Activated CD4-positive, alpha-beta T cell treated with anti-CD3 and anti-CD28 coated beads, Interleukin-2, amount 50 U/mL, for 16 hours (primary cell): ENCODE data around the gene SOX10.

Source experiments
- DNase-seq: peaks from one replicate; pipeline ENCODE4 v3.0.0-alpha.2; 2020

SOX10 gene

DNA sequence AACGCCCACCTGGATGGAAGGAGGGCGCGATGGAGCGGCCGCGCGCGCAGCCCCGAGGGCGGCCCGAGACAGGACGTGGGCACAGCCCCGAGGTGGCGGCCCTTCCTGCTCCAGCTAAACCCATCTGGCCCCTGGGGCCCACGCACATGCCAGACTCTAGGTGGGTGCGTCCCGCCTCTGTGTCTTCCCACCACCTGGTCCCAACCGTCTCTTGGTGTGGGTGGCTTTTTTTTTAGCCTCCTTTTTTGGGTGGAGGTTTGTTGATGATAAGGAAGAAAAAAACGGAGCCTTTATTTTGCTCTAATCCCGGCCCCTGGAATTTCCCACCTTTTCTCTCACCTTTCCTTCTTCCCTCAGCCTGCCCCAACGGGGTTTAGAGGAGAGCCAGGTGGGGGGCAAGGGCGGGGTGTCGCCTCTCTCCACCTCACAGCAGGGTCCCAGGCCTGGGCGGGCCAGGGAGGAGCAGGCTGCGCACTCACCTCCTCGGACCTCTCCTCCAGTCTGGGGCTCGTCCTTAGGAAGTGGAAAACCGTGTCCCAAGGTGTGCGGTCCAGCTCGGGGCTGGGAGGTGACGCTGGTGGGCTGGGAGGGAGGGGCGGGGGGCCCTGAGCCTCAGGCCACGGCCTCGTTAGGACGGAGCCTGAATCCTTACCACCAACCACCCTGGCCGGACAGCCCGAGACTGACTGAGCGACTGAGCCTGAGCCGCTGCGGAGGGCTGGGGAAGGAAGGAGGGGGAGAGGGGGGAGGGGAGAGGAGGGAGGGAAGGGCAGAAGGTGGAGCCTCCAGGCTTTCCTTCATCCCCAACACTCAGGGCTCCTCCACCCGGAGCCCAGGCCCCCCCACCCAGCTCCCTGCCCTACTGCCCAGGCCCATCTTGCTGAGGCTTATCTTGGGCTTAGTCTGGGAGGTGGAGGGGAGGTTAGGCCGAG is at the start of gene SOX10:
Gene SOX10, minus strand, starts transcription at position 696 of the 932 bp plus-strand sequence. CDS start 771 bp downstream, outside the sequence.
- no peak for DNase-seq

DNA sequence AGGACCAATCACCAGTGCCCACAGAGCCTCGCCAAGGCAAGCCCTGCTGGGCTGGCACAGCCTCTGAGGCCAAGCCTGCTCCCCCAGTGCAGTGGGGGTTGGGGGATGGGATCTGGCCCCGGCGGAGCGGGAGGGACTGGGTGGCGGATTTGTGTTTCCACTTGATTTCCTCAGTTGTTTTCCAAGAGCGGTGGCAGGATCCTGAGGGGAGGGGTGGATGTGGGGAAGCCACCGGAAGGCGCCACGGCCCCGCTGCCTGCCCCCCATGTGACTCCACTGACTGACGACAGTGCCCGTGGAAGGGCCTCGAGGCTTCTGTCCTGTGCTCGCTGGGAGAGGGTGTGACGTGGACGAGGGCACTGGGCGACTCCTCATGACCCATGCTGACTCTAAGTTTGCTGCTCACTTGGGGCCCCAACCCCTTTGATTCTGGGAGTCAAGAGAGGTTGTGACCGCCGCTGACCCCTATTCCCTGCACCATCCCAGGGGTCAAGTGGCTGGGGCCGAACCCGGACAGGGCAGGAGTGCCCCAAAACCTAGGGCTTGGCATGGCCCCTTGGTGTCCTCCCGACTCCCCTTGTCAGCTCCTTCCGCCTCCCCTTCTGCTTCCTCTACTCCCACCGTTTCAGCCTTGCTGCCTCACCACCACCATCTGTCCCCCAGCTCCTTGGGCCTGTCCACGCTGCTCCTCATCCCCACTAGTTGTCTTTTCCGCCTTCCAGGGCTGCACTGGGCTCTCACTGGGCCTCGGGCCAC is 49.3 kb upstream of the SOX10 start:
- no peak for DNase-seq

DNA sequence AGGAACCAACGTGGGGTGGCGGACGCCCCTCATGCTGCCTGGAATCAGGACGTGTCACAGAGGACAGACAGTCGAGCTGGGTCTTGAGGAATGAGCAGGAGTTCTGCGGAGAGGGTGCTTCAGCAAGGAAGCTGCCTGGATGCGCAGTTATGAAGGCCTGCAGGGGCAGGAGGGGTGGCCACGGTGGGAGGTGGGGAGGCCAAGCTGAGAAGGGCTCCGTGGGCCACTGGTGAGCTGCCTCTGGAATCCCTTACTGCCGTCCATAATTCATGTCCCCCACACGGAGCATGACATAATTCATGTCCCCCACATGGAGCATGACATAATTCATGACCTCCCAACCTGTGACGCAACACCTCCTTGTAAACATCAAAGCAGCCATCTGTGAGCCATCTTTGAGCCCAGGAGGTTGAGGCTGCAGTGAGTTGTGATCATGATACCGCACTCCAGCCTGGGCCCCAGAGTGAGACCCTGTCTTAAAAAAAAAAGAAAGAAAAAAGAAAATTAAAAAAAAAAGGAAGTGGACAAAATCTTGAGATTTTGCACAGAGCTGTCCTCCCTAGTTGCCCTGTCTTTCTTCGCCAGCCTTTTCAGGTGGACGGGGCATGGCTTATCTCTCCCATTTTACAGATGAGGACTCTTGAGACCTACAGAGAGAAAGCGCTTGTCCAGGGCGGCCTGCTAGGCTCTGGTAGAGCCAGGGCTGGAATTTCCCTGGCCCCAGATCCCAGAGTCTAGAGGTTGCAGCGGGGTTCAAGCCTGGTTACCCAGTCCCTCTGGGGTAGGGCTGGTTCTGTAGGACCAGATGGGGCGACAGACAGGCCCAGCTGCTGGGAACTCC is 48.5 kb upstream of the SOX10 start:
- no peak for DNase-seq

DNA sequence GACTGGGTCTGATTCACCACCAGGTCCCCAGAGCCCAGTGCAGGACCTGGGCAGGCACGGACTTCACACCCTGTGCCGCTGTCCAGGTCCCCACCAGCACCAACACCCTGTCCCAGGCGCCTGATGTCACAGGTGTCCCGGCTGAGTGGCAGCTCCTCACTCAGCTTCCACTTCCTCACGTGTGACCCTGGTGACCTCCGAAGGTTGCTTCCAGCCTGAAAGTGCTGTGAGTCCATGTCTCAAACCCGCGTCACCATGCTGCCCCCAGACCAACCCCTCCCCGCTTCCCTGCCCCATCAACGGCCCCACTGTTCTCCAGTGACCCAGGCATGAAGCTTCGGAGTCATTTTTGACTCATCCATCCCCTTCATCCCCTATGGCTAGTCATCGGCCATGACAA is 47.1 kb upstream of the SOX10 start:
- no peak for DNase-seq

DNA sequence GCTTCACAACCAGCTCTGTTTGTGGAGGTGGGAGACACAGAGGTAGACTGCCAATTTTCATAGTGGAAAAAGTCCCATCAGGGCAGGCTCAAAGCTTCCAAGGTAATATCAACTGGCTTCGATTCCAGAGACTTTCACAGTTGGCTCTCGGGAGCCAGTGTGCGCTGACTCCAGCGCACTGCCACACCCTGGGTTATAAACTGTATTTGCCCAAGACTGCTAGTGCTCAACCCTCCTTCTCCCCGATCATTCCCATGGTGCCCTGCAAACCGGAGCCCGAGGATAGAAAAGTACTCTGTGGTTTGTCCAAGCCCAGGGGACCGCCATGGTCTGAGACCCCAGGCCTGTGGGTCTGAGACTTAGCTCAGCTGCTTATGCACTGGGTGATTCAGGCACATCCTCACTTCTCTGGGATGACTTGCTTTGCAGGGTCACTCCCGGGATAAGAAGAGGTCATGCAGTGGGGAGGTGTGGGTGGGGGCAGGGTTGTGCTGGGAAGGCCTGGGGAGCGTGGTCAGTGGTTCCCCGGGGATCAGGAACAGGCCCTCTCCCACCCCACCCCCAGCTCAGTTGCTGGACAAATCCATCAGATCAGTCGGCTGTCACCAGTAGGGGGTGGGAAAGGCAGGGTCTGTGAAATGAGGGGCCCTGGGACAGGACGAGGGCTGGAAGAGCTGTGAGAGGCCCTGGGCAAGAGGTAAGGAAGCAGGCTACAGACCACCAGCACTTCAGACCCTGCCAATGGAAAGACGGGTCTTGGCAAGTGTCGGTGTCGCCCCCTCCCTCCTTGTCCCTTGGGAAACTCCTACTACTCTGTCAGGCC is 46.2 kb upstream of the SOX10 start:
- DNase-seq: no peak

DNA sequence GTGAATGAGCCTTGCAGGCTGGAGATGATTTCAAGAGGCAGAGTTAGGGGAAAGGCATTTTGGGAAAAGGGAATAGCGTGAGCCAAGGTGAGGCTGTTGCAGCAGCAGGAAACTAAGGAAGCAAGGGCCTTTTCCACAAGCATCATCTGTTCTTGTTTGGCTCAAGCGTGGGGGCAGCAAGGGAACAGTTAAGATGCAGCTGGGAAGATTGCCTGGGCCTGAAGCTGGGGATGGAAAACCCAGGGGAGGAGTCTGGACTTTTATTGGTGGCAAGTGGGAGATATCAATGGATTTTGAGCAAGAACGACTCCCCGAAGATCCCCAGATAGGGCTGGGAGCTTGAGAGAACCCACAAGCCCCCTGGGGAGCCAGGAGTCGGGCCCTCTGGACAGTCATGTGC is 45.5 kb upstream of the SOX10 start:
- no peak for DNase-seq

DNA sequence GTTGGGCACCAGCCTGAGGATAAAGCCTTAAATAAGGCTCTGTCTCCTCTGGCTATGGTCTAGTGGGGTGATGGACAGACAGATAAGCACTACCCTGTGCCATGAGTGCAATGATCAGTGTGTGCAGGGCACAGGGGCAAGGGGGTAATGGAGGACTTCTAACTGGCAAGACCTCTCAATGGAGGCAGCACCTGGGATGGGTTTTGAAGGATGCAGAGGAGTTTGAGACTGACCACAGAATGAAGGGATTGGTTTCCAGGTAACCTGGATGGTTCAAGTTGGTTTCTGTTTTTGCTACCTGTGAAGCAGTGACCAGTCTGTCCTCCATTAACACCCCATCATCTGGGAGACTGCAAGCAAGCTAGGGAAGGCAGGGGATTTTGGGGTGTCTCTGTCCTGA is 45.0 kb upstream of the SOX10 start:
- DNase-seq: no peak

DNA sequence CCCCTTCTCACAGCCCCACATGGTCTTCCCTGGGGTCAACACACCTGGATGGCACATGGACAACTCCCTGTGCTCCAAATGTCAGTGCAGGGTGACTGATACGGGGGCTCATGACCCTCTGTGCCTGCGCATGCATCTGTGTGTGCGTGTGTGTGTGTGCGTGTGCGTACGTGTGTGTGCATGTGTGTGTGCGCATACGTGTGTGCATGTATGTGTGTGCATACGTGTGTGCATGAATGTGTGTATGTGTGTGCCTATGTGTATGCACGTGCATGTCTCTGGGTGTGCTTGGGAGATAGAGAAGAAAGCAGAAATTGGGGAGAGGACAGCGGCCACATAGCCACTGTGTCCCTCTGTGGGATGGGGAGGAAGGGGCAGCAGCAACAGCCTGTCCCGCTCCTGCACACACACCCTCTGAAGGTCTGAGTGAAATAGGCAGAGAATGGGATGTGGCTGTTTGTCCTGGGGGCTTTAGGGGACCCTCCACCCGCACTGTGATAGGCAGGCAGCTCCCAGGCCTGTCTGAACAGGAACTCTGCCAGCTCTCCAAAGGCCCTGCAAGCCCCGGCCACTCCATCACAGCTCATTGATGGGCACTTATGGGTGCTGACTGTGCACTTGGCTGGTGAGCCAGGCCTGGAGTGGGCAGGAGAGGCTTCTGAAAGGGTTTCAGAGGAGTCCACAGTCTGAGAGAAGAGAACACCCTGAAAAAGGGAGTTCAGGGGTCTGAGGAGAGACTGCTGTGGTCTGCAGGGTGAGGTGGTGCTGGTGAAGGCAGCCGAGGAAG is 44.2 kb upstream of the SOX10 start:
- no peak for DNase-seq

DNA sequence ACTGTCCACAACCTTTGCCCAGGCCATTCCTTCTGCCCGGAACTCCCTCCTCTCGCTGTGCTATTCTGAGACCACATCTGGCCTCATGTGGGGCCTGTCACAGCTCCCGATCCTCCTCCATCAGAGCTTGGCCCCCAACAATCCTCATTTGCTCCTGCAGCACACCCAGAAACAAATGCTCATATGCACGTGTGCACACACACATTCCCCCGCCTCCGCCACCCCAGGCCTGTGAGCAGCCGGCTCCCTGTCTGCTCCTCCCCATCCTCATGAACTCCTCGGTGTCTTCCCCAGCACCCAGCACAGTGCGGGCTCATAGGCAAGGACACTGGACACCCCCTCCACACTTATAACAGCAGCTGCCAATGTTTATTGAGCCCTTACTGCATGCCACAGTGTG is 43.1 kb upstream of the SOX10 start:
- no peak for DNase-seq

DNA sequence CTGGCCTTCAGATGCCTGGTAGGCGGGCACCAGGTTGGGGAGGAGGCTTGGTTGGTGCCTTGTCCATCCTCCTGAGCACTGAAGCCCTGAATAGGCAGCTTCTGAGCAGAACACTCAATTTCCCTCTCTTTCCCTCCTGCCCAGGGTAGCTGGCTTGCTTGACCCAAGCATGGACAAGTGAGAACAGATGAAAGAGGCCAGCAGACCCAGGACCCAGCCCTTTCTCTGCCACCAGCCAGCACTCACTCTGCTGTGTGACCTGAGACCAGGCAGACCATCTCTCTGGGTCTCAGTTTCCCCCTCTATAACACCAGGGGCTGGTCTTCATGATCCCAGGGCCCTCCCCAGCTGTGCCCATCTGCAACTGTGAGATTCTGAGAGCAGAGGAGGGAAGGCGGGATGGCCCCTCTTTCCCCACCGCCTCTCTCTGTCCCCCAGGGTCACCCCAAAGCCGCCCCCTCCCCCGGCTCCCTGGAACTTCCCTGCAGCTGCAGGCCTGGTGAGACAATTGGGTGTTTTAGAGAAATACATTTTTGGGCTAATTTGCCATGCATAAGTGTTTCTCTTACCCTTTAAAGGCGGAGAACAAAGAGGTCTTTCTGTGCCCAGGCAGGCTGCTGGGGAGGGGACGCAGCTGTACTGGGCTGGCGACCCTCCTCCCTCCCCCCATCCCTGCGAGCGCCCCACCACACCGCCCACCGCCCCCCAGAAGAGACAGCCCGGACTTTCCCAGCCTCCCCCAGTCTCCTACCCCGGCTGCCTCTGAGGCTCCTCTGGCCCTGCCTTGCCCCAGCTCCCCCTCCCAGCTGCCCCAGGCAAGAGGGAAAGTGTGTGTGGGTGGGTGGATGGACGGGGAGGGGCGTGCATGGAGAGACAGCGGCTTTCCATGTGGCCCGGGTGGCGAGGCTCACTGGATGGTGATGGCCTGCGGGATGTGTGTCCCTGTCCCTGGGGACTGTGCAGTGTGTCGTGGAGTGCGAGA is 42.1 kb upstream of the SOX10 start:
- DNase-seq: no peak

DNA sequence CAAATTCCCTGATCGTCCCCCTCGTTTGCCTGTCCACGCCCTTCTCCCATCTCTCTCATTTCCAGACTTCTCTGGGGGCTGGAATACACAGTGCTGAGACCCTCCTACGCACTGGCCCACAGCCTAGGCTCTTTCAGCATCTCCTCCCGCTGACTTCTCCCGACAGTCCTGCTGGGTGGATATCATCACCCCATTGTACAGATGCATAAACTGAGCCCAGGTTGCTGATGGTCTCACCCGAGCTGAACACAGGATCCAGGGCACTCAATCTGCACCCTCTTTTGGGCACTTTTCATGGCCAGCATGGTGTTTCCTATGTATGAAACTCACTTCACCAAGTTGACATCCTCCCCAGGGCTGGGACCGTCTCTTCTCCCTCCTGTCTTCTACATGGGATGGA is 41.2 kb upstream of the SOX10 start:
- no peak for DNase-seq

DNA sequence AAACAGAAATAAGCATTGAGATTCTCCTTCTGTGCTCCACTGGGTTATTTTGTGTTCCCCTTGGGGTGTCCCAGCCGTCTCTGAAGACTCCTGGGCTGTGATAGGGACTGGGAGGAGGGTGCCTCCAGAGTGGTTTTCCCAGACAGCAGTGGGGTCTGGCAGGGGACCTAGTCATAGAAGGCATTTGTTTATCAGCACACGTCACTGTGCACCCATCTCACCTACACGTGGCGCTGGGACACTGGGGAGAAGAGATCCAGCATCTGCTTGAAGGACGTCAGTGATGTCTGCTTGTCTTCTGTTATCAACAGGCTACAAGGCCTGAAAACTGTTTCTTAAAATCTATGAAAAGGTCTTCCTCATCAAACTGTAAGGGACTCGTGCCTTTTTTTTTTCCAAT is 38.7 kb upstream of the SOX10 start:
- DNase-seq: no peak

DNA sequence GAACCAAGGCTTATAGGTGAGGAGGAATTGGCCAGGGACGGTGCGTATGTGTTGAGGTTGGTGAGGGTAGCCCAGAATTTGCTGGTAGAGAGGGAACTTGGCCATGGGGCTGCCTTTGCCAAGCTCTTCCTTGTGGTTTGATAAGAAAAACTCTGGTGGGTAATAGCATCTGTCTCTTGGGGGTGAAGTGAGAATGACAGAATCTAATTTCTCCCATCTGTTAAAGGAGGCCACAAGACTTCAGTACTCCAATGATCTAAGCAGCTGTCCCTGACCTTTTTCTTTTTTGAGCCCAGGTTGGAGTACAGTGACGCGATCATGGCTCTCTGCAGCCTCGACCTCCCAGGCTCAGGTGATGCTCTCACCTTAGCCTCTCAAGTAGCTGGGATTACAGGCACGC is 36.9 kb upstream of the SOX10 start:
- no peak for DNase-seq

DNA sequence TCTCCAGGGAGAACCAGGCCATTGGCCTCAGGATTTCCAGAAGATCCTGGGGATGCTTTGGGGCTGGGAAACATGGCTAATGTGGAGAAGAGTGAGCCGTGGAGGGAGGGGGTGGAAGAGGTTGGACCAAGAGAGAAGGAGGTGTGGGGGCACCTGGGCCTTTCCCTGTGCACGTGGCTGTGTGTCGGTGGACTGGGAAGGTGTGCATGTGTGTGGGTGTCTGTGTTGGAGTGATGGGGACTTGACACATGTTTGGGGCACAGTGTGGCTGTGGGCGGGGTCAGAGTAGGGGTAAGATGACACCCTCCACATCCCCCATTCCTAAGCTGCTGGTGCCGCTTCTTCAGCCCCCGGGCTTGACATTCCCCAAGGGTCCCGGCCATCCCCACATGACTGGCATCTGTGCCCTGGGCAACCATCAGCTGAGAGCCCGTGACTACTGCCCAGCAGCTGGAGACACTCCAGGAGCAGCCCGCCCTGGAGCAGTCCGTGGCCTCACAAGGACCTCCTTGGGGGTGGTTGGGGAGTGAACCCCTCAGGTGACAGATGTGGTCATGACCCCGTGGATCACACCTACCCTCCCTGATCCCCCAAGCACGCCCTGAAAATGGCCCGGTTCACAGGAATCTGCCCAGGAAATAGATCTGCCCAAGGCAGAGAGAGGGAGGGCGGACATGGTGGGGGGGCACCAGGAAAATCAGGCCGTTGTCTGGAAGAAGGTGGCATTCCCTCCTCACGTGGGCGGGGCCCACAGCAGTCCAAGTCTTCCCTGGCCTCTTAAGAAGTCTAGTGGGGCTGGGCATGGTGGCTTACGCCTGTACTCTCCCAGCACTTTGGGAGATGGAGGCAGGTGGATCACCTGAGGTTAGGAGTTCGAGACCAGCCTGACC is 34.8 kb upstream of the SOX10 start:
- DNase-seq: no peak

DNA sequence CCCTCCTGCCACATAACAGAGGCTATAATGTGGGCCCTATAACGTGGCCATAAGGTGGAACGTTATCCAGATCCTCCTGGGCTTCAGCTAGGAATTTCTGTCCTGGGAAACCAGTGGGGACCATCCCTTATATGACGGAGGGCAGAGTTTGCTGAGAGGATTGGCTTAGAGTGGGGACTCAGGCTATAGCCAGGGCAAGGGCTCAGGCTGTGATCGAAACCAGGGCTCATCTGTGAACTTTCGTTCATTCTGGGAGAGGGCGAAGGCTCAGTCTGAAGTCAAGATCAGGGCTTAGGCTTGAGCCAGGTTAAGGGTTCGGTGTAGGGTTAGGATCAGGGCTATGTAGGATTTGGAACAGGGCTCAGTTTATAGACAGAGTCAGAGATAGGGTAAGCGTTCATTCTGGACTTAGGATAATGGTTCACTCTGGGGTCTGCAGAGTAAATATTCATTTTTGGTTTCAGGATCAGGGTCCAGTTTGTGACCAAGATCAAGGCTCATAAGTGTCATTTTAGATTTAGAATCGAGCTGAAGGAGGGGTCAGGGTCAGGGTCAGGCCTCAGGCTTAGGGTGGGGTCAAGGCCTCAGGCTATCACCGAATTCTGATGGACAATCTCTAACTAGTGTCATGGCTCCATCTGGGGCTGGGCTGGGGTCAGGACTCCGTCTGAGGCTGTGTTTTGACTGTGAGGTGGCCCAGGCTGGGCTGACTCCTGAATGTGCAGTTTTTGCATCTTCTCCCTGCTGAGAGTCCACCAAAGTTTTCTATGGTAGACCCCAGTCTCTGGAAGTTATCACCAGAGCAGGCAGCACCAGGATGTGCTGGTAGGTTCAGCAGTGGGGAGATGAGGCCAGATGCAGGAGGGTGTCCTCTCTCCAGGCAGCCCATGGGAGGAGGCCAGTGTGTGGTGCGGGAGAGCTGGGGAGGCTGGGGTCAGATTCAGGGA is 33.9 kb upstream of the SOX10 start:
- no peak for DNase-seq

DNA sequence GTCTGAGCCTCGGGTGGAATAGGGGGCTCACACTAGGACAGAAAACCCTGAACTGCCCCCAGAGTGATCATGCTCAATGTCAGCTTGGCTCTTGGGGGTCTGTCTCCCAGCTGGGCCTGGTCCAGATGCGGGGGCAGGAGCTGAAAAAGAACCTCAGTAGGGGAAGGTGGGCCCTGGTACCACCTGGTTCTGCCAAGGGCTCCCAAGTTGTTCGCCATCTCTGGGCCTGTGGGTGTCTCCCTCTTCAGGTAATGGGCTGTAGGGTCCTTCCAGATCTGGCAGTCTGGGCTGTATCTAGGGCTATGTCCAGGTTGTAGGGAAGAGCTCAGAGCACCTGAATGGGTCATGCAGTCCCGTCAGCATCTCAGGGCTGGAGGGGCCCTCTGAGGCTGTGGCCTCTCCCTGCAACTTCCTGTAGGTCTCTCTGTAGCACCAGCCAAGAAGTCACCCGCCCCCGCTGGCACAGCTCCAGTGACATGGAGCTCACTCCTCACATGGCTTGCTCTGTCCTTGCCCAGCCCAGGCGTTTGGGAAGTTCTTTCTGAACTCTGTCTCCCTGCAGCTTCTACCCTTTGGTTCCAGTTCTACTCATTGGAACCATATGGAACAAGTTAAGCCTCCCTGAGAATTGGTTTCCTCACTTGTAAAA is 33.0 kb upstream of the SOX10 start:
- DNase-seq: no peak
